ENCODE results near the gene PSMD5.

Gene PSMD5

GRCh38 chr9:120857902-120858301 is 15.2 kb upstream of the PSMD5 start:
- no peaks in the 10 kb centered on the region for H3F3A ChIP-seq (ENCODE audit: low read depth)
- H3K79me2 ChIP-seq (ENCODE audit: insufficient read depth, low read length), result peaks cover 8% of the 10 kb centered on the region; the same call in 1 of the 2 replicates
- H4K20me1 ChIP-seq (ENCODE audit: insufficient read depth, low read length, poor library complexity, severe bottlenecking), result no peaks in the 10 kb centered on the region
- no peak overlapping the region for H3K4me3 ChIP-seq (ENCODE audit: low read length, poor library complexity, severe bottlenecking)
- H3K27me3 ChIP-seq (ENCODE audit: insufficient read depth, low read length, poor library complexity, severe bottlenecking), result no peaks in the 10 kb centered on the region
- no peak overlapping the region for H3K4me2 ChIP-seq (ENCODE audit: low read depth, low read length, poor library complexity, severe bottlenecking)
- no peaks in the 10 kb centered on the region for H3K9me2 ChIP-seq (replicated peaks; ENCODE audit: low read depth, low read length)
- H3K4me1 ChIP-seq (ENCODE audit: insufficient read depth, low read length, poor library complexity, severe bottlenecking), result peaks cover under 1% of the 10 kb centered on the region
- peaks cover 66% of the 10 kb centered on the region for H3K36me3 ChIP-seq (ENCODE audit: insufficient read depth, low read length)
- no peaks in the 10 kb centered on the region for H3K9me3 ChIP-seq (ENCODE audit: insufficient read depth, low read depth, low read length)
- TF ChIP-seq EZH2phosphoT487 (IDR thresholded peaks at IDR 0.05; ENCODE audit: borderline replicate concordance), result no peak
- TF ChIP-seq CTCF (conservative IDR thresholded peaks at IDR 0.05; ENCODE audit: low read length), result no peak
- H3K9ac ChIP-seq (ENCODE audit: low read depth, low read length, poor library complexity, severe bottlenecking), result no peak overlapping the region
- no peak overlapping the region for H2AFZ ChIP-seq (ENCODE audit: low read length)

GRCh38 chr9:120857481-120857880 is 14.8 kb upstream of the PSMD5 start:
- Histone ChIP-seq H3K4me2 (ENCODE audit: low read depth, low read length, poor library complexity, severe bottlenecking) (no peak overlapping the region), H3K9me2 (replicated peaks; ENCODE audit: low read depth, low read length) (no peaks in the 10 kb centered on the region), H4K20me1 (ENCODE audit: insufficient read depth, low read length, poor library complexity, severe bottlenecking) (no peaks in the 10 kb centered on the region), H2AFZ (ENCODE audit: low read length) (no peak overlapping the region), H3K79me2 (ENCODE audit: insufficient read depth, low read length) (peaks cover 8% of the 10 kb centered on the region; the same call in 1 of the 2 replicates), H3K4me1 (ENCODE audit: insufficient read depth, low read length, poor library complexity, severe bottlenecking) (peaks cover 4% of the 10 kb centered on the region), H3K9ac (ENCODE audit: low read depth, low read length, poor library complexity, severe bottlenecking) (no peak overlapping the region), H3K27me3 (ENCODE audit: insufficient read depth, low read length, poor library complexity, severe bottlenecking) (no peaks in the 10 kb centered on the region), H3K36me3 (ENCODE audit: insufficient read depth, low read length) (peaks cover 62% of the 10 kb centered on the region), H3F3A (ENCODE audit: low read depth) (no peaks in the 10 kb centered on the region), H3K4me3 (ENCODE audit: low read length, poor library complexity, severe bottlenecking) (no peak overlapping the region), H3K9me3 (ENCODE audit: insufficient read depth, low read depth, low read length) (no peaks in the 10 kb centered on the region)
- TF ChIP-seq CTCF (conservative IDR thresholded peaks at IDR 0.05; ENCODE audit: low read length) (no peak), EZH2phosphoT487 (IDR thresholded peaks at IDR 0.05; ENCODE audit: borderline replicate concordance) (no peak)

GRCh38 chr9:120856700-120857099 is 14.0 kb upstream of the PSMD5 start:
- peaks cover 5% of the 10 kb centered on the region; the same call in 1 of the 2 replicates for H3K79me2 ChIP-seq (ENCODE audit: insufficient read depth, low read length)
- H3K4me2 ChIP-seq (ENCODE audit: low read depth, low read length, poor library complexity, severe bottlenecking), result no peak overlapping the region
- H3K4me1 ChIP-seq (ENCODE audit: insufficient read depth, low read length, poor library complexity, severe bottlenecking), result peaks cover 4% of the 10 kb centered on the region
- H3K27me3 ChIP-seq (ENCODE audit: insufficient read depth, low read length, poor library complexity, severe bottlenecking), result no peaks in the 10 kb centered on the region
- no peaks in the 10 kb centered on the region for H4K20me1 ChIP-seq (ENCODE audit: insufficient read depth, low read length, poor library complexity, severe bottlenecking)
- H2AFZ ChIP-seq (ENCODE audit: low read length), result no peak overlapping the region
- no peak overlapping the region for H3K9ac ChIP-seq (ENCODE audit: low read depth, low read length, poor library complexity, severe bottlenecking)
- TF ChIP-seq EZH2phosphoT487 (IDR thresholded peaks at IDR 0.05; ENCODE audit: borderline replicate concordance) (no peak), CTCF (conservative IDR thresholded peaks at IDR 0.05; ENCODE audit: low read length) (no peak)
- H3F3A ChIP-seq (ENCODE audit: low read depth), result no peaks in the 10 kb centered on the region
- no peaks in the 10 kb centered on the region for H3K9me3 ChIP-seq (ENCODE audit: insufficient read depth, low read depth, low read length)
- H3K4me3 ChIP-seq (ENCODE audit: low read length, poor library complexity, severe bottlenecking), result no peak overlapping the region
- H3K9me2 ChIP-seq (replicated peaks; ENCODE audit: low read depth, low read length), result no peaks in the 10 kb centered on the region
- peaks cover 54% of the 10 kb centered on the region for H3K36me3 ChIP-seq (ENCODE audit: insufficient read depth, low read length)
